H1 (cell line): ENCODE measurements around the gene SLC7A7. TPM values are rescaled to one million over a fixed set of nuclear protein-coding genes. Genes with fewer than 3 reads are reported as not detected.
A peak's percentile ranks its signal among the peaks of the same experiment; 100 is the strongest.

ENCODE experiments used
- ASH2L ChIP-seq: fragments of 200-600, 300-600 bp; sonication (generic); IDR thresholded peaks from one replicate; pipeline ENCODE4 v1.7.1; 2017; ENCODE audit warnings: low read length
- CEBPB ChIP-seq: IDR thresholded peaks from 2 replicates; pipeline ENCODE4 v1.6.1; 2012; ENCODE audit warnings: low read depth, low read length
- polyA plus RNA-seq, 7 experiments: library from polyadenylated mRNA; depleted of rRNA in 3 of 7; stranded (reverse) in 5 of 7; unstranded in 2 of 7; fragments of >200 nt in 5 of 7; fragments of 200-250 nt in 2 of 7; gene quantifications; 1 replicate in 5 of 7; 2 replicates in 1 of 7; 4 replicates in 1 of 7; pipeline versions ENCODE4 v1.2.1 to v1.2.3, GENCODE V29; 2011 to 2013; ENCODE audit warnings: missing spikeins in 2 of 7, mixed read lengths in 2 of 7
- total RNA-seq: library from RNA; stranded (reverse); fragmentation: NEBNext Ultra II Directional; extraction: Animal tissue kit (Norgen Biotek cat#: 25700); gene quantifications from 2 replicates; pipeline ENCODE4 v1.2.1, GENCODE V29; 2021
- TF ChIP-seq, protein P1 (sequence below): fragments of 300-600 bp; sonication (generic); IDR thresholded peaks from 2 replicates; pipeline ENCODE4 v1.7.1; 2012; ENCODE audit warnings: low read length, moderate library complexity, mild to moderate bottlenecking, inconsistent platforms; ENCODE audit not compliant: insufficient replicate concordance

Gene SLC7A7
- total and polyA plus RNA-seq, 2 of the 8 experiments (the other 6 are each of a cell fraction or from before 2014, with no cell fraction given) = 5.8 to 14.9 TPM

DNA sequence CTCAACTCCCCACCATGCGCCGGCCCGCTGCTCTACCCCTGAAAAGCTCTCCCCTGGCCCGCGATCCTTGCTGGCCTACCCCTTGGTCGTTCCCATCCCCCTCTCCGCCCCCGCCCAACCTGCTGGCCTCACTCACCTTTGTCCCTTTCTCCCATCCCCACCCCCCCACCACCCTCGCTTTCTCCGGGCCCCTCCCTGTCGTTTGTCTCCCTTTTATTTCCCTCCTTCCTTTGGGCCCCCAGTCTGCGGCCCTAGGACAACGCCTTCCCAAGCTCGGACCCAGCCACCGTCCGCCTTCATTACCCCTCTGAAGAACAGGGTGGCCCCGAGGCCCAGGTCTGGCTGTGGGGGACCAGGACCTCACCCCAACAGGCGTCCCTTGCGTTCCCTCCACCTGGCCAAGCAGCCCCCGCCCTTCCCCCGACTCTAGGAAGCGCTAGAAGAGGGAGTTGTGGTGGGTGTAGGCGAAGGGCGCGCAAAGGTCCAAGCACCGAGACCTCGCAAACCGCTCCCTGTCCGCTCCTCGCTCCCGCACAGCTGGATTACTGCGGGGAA lies 6.9 kb upstream of the SLC7A7 start (continued):
- TF ChIP-seq, protein P1, sequence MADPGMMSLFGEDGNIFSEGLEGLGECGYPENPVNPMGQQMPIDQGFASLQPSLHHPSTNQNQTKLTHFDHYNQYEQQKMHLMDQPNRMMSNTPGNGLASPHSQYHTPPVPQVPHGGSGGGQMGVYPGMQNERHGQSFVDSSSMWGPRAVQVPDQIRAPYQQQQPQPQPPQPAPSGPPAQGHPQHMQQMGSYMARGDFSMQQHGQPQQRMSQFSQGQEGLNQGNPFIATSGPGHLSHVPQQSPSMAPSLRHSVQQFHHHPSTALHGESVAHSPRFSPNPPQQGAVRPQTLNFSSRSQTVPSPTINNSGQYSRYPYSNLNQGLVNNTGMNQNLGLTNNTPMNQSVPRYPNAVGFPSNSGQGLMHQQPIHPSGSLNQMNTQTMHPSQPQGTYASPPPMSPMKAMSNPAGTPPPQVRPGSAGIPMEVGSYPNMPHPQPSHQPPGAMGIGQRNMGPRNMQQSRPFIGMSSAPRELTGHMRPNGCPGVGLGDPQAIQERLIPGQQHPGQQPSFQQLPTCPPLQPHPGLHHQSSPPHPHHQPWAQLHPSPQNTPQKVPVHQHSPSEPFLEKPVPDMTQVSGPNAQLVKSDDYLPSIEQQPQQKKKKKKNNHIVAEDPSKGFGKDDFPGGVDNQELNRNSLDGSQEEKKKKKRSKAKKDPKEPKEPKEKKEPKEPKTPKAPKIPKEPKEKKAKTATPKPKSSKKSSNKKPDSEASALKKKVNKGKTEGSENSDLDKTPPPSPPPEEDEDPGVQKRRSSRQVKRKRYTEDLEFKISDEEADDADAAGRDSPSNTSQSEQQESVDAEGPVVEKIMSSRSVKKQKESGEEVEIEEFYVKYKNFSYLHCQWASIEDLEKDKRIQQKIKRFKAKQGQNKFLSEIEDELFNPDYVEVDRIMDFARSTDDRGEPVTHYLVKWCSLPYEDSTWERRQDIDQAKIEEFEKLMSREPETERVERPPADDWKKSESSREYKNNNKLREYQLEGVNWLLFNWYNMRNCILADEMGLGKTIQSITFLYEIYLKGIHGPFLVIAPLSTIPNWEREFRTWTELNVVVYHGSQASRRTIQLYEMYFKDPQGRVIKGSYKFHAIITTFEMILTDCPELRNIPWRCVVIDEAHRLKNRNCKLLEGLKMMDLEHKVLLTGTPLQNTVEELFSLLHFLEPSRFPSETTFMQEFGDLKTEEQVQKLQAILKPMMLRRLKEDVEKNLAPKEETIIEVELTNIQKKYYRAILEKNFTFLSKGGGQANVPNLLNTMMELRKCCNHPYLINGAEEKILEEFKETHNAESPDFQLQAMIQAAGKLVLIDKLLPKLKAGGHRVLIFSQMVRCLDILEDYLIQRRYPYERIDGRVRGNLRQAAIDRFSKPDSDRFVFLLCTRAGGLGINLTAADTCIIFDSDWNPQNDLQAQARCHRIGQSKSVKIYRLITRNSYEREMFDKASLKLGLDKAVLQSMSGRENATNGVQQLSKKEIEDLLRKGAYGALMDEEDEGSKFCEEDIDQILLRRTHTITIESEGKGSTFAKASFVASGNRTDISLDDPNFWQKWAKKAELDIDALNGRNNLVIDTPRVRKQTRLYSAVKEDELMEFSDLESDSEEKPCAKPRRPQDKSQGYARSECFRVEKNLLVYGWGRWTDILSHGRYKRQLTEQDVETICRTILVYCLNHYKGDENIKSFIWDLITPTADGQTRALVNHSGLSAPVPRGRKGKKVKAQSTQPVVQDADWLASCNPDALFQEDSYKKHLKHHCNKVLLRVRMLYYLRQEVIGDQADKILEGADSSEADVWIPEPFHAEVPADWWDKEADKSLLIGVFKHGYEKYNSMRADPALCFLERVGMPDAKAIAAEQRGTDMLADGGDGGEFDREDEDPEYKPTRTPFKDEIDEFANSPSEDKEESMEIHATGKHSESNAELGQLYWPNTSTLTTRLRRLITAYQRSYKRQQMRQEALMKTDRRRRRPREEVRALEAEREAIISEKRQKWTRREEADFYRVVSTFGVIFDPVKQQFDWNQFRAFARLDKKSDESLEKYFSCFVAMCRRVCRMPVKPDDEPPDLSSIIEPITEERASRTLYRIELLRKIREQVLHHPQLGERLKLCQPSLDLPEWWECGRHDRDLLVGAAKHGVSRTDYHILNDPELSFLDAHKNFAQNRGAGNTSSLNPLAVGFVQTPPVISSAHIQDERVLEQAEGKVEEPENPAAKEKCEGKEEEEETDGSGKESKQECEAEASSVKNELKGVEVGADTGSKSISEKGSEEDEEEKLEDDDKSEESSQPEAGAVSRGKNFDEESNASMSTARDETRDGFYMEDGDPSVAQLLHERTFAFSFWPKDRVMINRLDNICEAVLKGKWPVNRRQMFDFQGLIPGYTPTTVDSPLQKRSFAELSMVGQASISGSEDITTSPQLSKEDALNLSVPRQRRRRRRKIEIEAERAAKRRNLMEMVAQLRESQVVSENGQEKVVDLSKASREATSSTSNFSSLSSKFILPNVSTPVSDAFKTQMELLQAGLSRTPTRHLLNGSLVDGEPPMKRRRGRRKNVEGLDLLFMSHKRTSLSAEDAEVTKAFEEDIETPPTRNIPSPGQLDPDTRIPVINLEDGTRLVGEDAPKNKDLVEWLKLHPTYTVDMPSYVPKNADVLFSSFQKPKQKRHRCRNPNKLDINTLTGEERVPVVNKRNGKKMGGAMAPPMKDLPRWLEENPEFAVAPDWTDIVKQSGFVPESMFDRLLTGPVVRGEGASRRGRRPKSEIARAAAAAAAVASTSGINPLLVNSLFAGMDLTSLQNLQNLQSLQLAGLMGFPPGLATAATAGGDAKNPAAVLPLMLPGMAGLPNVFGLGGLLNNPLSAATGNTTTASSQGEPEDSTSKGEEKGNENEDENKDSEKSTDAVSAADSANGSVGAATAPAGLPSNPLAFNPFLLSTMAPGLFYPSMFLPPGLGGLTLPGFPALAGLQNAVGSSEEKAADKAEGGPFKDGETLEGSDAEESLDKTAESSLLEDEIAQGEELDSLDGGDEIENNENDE = no peak
- TF ChIP-seq CEBPB (no peak), ASH2L (peak; percentile 94)
